IPS-11a (cell line): ENCODE data around the gene RNF121.

ENCODE experiments used
- H3K4me3 ChIP-seq: one replicate; pipeline ENCODE4 v1.5.1; 2013; ENCODE audit warnings: low read depth, low read length, control low read depth

RNF121 gene

GRCh38 chr11:72030472-72031045 lies 101.7 kb downstream of the RNF121 start:
- no peak overlapping the region for H3K4me3 ChIP-seq

GRCh38 chr11:72036687-72037086 lies 107.8 kb downstream of the RNF121 start:
- H3K4me3 ChIP-seq = no peak overlapping the region

- H3K4me3 ChIP-seq = no peak overlapping the region
These were observed 108.9 kb downstream of the RNF121 start for GRCh38 chr11:72037554-72038311.

GRCh38 chr11:72038491-72038890 lies 109.6 kb downstream of the RNF121 start:
- H3K4me3 ChIP-seq = no peak overlapping the region

GRCh38 chr11:72039031-72039855 lies 110.4 kb downstream of the RNF121 start:
- H3K4me3 ChIP-seq = no peak overlapping the region

- H3K4me3 ChIP-seq = no peak overlapping the region
These were observed 111.1 kb downstream of the RNF121 start for GRCh38 chr11:72039856-72040401.

- H3K4me3 ChIP-seq = peak overlapping the region; percentile 34
These were observed 111.9 kb downstream of the RNF121 start for GRCh38 chr11:72040491-72041363.

GRCh38 chr11:72041364-72042063 lies 112.7 kb downstream of the RNF121 start:
- peak overlapping the region; percentile 34 for H3K4me3 ChIP-seq

GRCh38 chr11:72042064-72042745 lies 113.4 kb downstream of the RNF121 start:
- no peak overlapping the region for H3K4me3 ChIP-seq

GRCh38 chr11:72045849-72046248 lies 117.0 kb downstream of the RNF121 start:
- no peak overlapping the region for H3K4me3 ChIP-seq
